Activated T-helper 2 cell treated with anti-CD3 and anti-CD28 coated beads, Interferon-gamma antibody, Interleukin-2, Interleukin-4, amounts not matched to agents 10 μg/mL and 5 μg/mL and 100 μg/mL, durations not matched to agents 14 hours and 24 hours and 36 hours (primary cell): Measurements from ENCODE around the gene PPP1R1A. TPM values are rescaled to one million over a fixed set of nuclear protein-coding genes. Genes with fewer than 3 reads are reported as not detected.

ENCODE experiments used
- DNase-seq: peaks from one replicate; pipeline ENCODE4 v3.0.0; 2021; ENCODE audit warnings: low spot score
- H3K27ac Mint-ChIP-seq: one replicate; pipeline ENCODE4 v1.8.0; 2021; ENCODE audit warnings: mixed read lengths
- H3K27me3 Mint-ChIP-seq: one replicate; pipeline ENCODE4 v1.8.0; 2021; ENCODE audit warnings: low read depth, mixed read lengths
- H3K36me3 Mint-ChIP-seq: one replicate; pipeline ENCODE4 v1.8.0; 2021; ENCODE audit warnings: low read depth, mixed read lengths
- H3K4me1 Mint-ChIP-seq: one replicate; pipeline ENCODE4 v1.8.0; 2021; ENCODE audit warnings: low read depth, mixed read lengths
- H3K4me3 Mint-ChIP-seq: one replicate; pipeline ENCODE4 v1.8.0; 2021; ENCODE audit warnings: low read depth, mild to moderate bottlenecking, moderate library complexity, mixed read lengths
- H3K9me3 Mint-ChIP-seq: one replicate; pipeline ENCODE4 v1.8.0; 2021; ENCODE audit warnings: mixed read lengths
- intact Hi-C: fragments of 100-400 bp; cut with micrococcal nuclease; formaldehyde crosslinking; loops from one replicate; pipeline ENCODE4 v1.15.1; 2023
- total RNA-seq: library from RNA; stranded (reverse); gene quantifications from 2 replicates; pipeline ENCODE4 v1.2.3, GENCODE V29; 2022

Gene PPP1R1A
- total RNA-seq, 1 donor from 2014 or later = not detected

- DNase-seq = peak; percentile 66
- Mint-ChIP-seq H3K4me1 (peaks cover 5% of the 10 kb centered on the region), H3K27me3 (peaks cover 17% of the 10 kb centered on the region), H3K4me3 (no peak overlapping the region), H3K36me3 (no peaks in the 10 kb centered on the region), H3K27ac (no peak overlapping the region), H3K9me3 (no peaks in the 10 kb centered on the region)
- intact Hi-C loops = no loop called here
Measured at GRCh38 chr12:54579696-54580333, 8.6 kb downstream of the PPP1R1A start.

GRCh38 chr12:54579258-54579657 lies 9.2 kb downstream of the PPP1R1A start:
- intact Hi-C loops = no loop called here
- DNase-seq = no peak
- Mint-ChIP-seq H3K4me1 (peaks cover 5% of the 10 kb centered on the region), H3K4me3 (no peak overlapping the region), H3K27me3 (peaks cover 11% of the 10 kb centered on the region), H3K27ac (no peak overlapping the region), H3K9me3 (no peaks in the 10 kb centered on the region), H3K36me3 (peaks cover 3% of the 10 kb centered on the region)

- H3K9me3 Mint-ChIP-seq = no peaks in the 10 kb centered on the region
- intact Hi-C loops = no loop called here
- H3K27ac Mint-ChIP-seq = no peak overlapping the region
- no peak for DNase-seq
- peaks cover 3% of the 10 kb centered on the region for H3K36me3 Mint-ChIP-seq
- H3K4me3 Mint-ChIP-seq = no peak overlapping the region
- H3K27me3 Mint-ChIP-seq = peaks cover 8% of the 10 kb centered on the region
- H3K4me1 Mint-ChIP-seq = peaks cover 5% of the 10 kb centered on the region
Measured at GRCh38 chr12:54578778-54579177, 9.7 kb downstream of the PPP1R1A start.

- intact Hi-C loops = no loop called here
- Mint-ChIP-seq H3K9me3 (no peaks in the 10 kb centered on the region), H3K27ac (no peak overlapping the region), H3K36me3 (peaks cover 34% of the 10 kb centered on the region), H3K4me3 (no peak overlapping the region), H3K4me1 (no peaks in the 10 kb centered on the region), H3K27me3 (no peaks in the 10 kb centered on the region)
- no peak for DNase-seq
Measured at GRCh38 chr12:54572881-54573280, 15.6 kb downstream of the PPP1R1A start.

- H3K36me3 Mint-ChIP-seq = peaks cover 38% of the 10 kb centered on the region
- H3K9me3 Mint-ChIP-seq = no peaks in the 10 kb centered on the region
- no peaks in the 10 kb centered on the region for H3K4me1 Mint-ChIP-seq
- no peak overlapping the region for H3K4me3 Mint-ChIP-seq
- no peak overlapping the region for H3K27ac Mint-ChIP-seq
- intact Hi-C loops = no loop called here
- H3K27me3 Mint-ChIP-seq = no peaks in the 10 kb centered on the region
- no peak for DNase-seq
Measured at GRCh38 chr12:54571193-54572188, 17.0 kb downstream of the PPP1R1A start.

GRCh38 chr12:54569995-54570528 lies 18.4 kb downstream of the PPP1R1A start:
- H3K4me1 Mint-ChIP-seq = no peaks in the 10 kb centered on the region
- H3K27ac Mint-ChIP-seq = no peak overlapping the region
- H3K36me3 Mint-ChIP-seq = peaks cover 38% of the 10 kb centered on the region
- H3K27me3 Mint-ChIP-seq = no peaks in the 10 kb centered on the region
- intact Hi-C loops = no loop called here
- no peak for DNase-seq
- H3K9me3 Mint-ChIP-seq = no peaks in the 10 kb centered on the region
- H3K4me3 Mint-ChIP-seq = no peak overlapping the region

- H3K36me3 Mint-ChIP-seq = peaks cover 34% of the 10 kb centered on the region
- intact Hi-C loops = no loop called here
- H3K9me3 Mint-ChIP-seq = no peaks in the 10 kb centered on the region
- no peaks in the 10 kb centered on the region for H3K27me3 Mint-ChIP-seq
- no peaks in the 10 kb centered on the region for H3K4me1 Mint-ChIP-seq
- DNase-seq = no peak
- no peak overlapping the region for H3K4me3 Mint-ChIP-seq
- no peak overlapping the region for H3K27ac Mint-ChIP-seq
Measured at GRCh38 chr12:54569072-54569471, 19.4 kb downstream of the PPP1R1A start.

GRCh38 chr12:54566792-54567191 lies 21.7 kb downstream of the PPP1R1A start:
- Mint-ChIP-seq H3K36me3 (peaks cover 20% of the 10 kb centered on the region), H3K9me3 (no peaks in the 10 kb centered on the region), H3K27me3 (no peaks in the 10 kb centered on the region), H3K4me3 (no peak overlapping the region), H3K27ac (no peak overlapping the region), H3K4me1 (peaks cover 8% of the 10 kb centered on the region)
- DNase-seq = no peak
- intact Hi-C loops = no loop called here

- H3K27ac Mint-ChIP-seq = no peak overlapping the region
- H3K9me3 Mint-ChIP-seq = no peaks in the 10 kb centered on the region
- H3K4me3 Mint-ChIP-seq = no peak overlapping the region
- intact Hi-C loops = no loop called here
- no peaks in the 10 kb centered on the region for H3K27me3 Mint-ChIP-seq
- peaks cover 14% of the 10 kb centered on the region for H3K36me3 Mint-ChIP-seq
- DNase-seq = no peak
- H3K4me1 Mint-ChIP-seq = peaks cover 14% of the 10 kb centered on the region
Measured at GRCh38 chr12:54565986-54566544, 22.4 kb downstream of the PPP1R1A start.

- Mint-ChIP-seq H3K9me3 (no peaks in the 10 kb centered on the region), H3K4me3 (no peak overlapping the region), H3K27ac (no peak overlapping the region), H3K4me1 (peaks cover 19% of the 10 kb centered on the region), H3K36me3 (peaks cover 9% of the 10 kb centered on the region), H3K27me3 (no peaks in the 10 kb centered on the region)
- no peak for DNase-seq
- intact Hi-C loops = no loop called here
Measured at GRCh38 chr12:54565310-54565985, 23.0 kb downstream of the PPP1R1A start.

GRCh38 chr12:54564768-54565167 lies 23.7 kb downstream of the PPP1R1A start:
- peaks cover 25% of the 10 kb centered on the region for H3K4me1 Mint-ChIP-seq
- intact Hi-C loops = no loop called here
- no peak overlapping the region for H3K27ac Mint-ChIP-seq
- DNase-seq = no peak
- H3K36me3 Mint-ChIP-seq = peaks cover 6% of the 10 kb centered on the region
- no peaks in the 10 kb centered on the region for H3K27me3 Mint-ChIP-seq
- H3K4me3 Mint-ChIP-seq = no peak overlapping the region
- H3K9me3 Mint-ChIP-seq = no peaks in the 10 kb centered on the region

GRCh38 chr12:54563787-54564186 lies 24.7 kb downstream of the PPP1R1A start:
- intact Hi-C loops = no loop called here
- Mint-ChIP-seq H3K36me3 (peaks cover 6% of the 10 kb centered on the region), H3K4me1 (peaks cover 29% of the 10 kb centered on the region), H3K27ac (no peak overlapping the region), H3K9me3 (no peaks in the 10 kb centered on the region), H3K27me3 (no peaks in the 10 kb centered on the region), H3K4me3 (no peak overlapping the region)
- no peak for DNase-seq
